Measurements from ENCODE around the gene ACE.

Gene ACE

GRCh38 chr17:63512896-63513644, 36.2 kb downstream of the ACE start:
- no peak for DNase-seq (ENCODE audit: insufficient read length, low spot score)
- FAIRE-seq = no peak

GRCh38 chr17:63514477-63514876, 37.6 kb downstream of the ACE start:
- FAIRE-seq (no peak), DNase-seq (ENCODE audit: insufficient read length, low spot score) (no peak)

- FAIRE-seq (no peak), DNase-seq (ENCODE audit: insufficient read length, low spot score) (no peak)
Observed at GRCh38 chr17:63514974-63515373, 38.1 kb downstream of the ACE start.

GRCh38 chr17:63515426-63515825, 38.6 kb downstream of the ACE start:
- no peak for FAIRE-seq
- no peak for DNase-seq (ENCODE audit: insufficient read length, low spot score)

- FAIRE-seq (no peak), DNase-seq (ENCODE audit: insufficient read length, low spot score) (no peak)
Observed at GRCh38 chr17:63516910-63517824, 40.3 kb downstream of the ACE start.

GRCh38 chr17:63517825-63518534, 41.1 kb downstream of the ACE start:
- DNase-seq (ENCODE audit: insufficient read length, low spot score) (no peak), FAIRE-seq (no peak)

GRCh38 chr17:63519116-63519881, 42.4 kb downstream of the ACE start:
- no peak for DNase-seq (ENCODE audit: insufficient read length, low spot score)
- FAIRE-seq = no peak

- no peak for FAIRE-seq
Observed at GRCh38 chr17:63519972-63520882, 43.4 kb downstream of the ACE start.

GRCh38 chr17:63523253-63523855, 46.5 kb downstream of the ACE start, which contains the start of gene KCNH6:
Gene KCNH6, plus strand, starts transcription at chr17:63523358. Its CDS starts 56 bp downstream, at chr17:63523414.
- FAIRE-seq = no peak

More at GRCh38 chr17:63519972-63520882, 43.4 kb downstream of the ACE start:
- no peak for DNase-seq (ENCODE audit: insufficient read length, low spot score)

GRCh38 chr17:63524051-63524450, 47.2 kb downstream of the ACE start:
- DNase-seq (ENCODE audit: insufficient read length, low spot score) = no peak
- no peak for FAIRE-seq

More at GRCh38 chr17:63523253-63523855, 46.5 kb downstream of the ACE start, which contains the start of gene KCNH6:
- DNase-seq (ENCODE audit: insufficient read length, low spot score) = no peak

GRCh38 chr17:63525190-63525946, 48.5 kb downstream of the ACE start:
- DNase-seq (ENCODE audit: insufficient read length, low spot score) = no peak
- FAIRE-seq = no peak

- no peak for DNase-seq (ENCODE audit: insufficient read length, low spot score)
- FAIRE-seq = no peak
Observed at GRCh38 chr17:63526861-63527260, 50.0 kb downstream of the ACE start.

GRCh38 chr17:63528183-63528582, 51.3 kb downstream of the ACE start:
- DNase-seq (ENCODE audit: insufficient read length, low spot score) = no peak
- no peak for FAIRE-seq

- no peak for FAIRE-seq
- no peak for DNase-seq (ENCODE audit: insufficient read length, low spot score)
Observed at GRCh38 chr17:63529711-63530556, 53.1 kb downstream of the ACE start.

GRCh38 chr17:63530557-63531021, 53.7 kb downstream of the ACE start:
- no peak for DNase-seq (ENCODE audit: insufficient read length, low spot score)
- FAIRE-seq = no peak

GRCh38 chr17:63531022-63531965, 54.4 kb downstream of the ACE start:
- DNase-seq (ENCODE audit: insufficient read length, low spot score) (no peak), FAIRE-seq (no peak)
